ENCODE measurements around the gene CCR3.

The CCR3 gene

DNA sequence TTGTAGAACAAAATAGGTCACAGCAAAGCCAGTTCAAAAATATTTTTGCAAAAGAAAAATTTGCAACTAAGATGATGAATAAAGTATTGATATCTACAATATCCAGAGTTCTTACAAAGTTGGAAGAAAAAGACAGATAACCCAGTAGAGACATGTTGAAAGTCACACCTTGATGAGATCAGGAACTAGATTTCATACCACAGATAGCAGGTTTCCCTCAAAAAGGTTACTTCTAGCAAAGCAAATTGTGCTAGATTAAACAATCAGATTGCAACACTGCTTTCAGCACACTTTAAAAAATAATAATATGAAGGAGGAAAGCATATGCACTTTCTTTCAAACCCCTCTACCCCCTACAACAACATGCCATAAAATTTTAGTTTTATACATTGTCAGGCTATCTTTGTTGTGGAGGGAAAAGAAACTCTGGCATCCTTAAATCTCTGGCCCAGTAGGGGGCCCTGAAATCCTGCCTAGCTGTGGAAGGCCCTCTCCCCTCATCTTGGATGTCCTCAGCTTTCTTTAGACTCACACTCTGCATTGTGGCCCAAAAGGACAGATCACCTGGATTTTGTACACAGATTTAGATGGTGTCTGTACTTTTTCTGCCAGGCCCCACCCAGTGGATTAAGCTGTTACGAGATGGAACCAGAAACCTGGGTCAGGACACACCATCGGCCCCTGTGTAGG is 50.9 kb downstream of the CCR3 start:
- FAIRE-seq (no peak), DNase-seq (ENCODE audit: extremely low spot score, insufficient read length, low read depth) (no peak)

DNA sequence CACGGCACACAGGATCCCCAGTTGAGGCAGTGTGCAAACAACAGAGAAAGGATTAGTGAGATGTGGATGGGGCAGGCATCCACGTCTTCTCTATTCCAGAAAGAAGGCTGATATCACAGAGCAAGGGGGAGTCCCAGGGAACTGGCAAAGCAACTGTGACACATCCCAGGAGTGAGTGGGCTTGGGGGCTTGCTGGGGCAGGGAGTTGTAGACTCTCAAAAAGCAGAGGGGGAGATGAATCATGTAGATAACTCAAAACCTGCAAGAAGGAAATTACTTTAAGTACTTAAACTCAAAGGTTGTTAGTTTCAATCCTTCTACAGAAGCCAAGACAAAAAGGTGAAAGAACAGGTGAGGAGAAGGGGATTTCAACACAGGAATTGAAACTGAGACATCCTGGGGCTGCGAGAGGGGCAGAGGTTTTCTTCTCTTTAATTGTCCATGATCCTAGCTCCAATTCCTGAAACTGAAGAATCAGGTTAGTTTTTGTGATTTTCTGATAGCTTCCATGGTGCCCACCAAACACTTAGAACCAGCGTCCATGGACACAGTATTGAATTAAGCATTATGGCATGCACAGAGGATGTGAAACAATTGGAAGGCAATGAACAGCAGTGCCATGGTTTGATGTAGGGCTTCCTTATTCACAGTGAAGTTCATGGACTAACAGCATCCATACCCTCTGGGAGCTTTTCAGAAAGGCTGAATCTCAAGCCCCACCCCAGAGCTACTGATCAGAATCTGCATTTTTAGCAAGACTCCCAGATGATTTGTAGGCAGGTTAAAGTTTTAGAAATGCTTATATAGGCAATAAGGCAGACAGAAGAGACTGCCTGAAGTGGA is 52.0 kb downstream of the CCR3 start:
- FAIRE-seq (peak; percentile 73), DNase-seq (ENCODE audit: extremely low spot score, insufficient read length, low read depth) (no peak)

DNA sequence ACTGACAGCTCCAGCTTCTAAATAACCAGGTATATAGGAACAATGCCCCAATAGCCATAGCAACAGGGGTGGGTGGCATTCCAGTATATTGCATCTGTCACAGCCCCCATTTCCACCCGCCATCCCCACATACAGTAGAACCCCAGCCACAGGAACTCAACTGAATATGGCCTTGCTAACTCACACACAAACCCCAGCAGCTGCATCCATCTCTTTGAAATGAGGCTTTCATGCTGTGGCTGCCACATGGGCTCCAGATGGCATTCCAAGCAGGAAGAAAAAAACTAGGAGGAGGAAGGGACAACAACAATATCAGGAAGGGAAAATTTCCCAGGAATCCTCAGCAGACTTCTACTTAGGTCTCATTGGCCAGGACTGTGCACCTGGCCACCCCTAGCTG is 54.6 kb downstream of the CCR3 start:
- FAIRE-seq = no peak

DNA sequence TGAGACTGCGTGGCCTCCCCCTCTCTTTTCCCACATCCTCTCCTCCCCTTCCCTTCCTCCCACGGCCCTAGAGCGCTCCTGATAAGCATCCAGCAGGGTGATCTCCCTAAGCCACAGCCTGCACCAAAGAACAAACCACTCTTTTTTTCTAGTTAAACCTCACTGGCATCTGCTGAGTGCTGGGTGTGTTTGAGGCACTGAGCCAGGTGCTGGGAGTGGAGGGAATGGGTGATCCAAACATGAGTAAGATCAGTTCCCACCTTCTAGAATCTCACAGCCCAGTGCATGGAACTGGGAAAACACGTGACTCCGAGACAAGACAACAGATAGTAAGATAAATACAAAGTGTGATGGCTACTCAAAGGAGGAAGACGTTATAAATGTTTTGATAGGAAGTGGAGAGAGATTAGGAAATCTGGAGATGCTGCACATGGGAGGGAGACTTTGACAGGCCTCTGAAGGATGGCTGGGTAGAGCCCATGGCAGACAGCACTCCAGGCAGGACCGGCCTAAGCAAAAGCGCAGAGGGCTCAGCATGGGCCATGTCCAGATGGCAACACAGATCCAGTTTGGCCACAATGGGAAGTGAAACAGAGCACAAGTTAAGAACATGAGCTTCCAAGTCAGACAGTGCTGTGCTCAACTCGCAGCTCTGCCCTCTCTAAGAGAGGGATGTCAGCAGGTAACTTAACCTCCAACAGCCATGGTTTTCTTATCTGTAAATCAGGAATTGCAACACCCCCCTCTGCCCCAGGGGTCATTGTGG is 55.6 kb downstream of the CCR3 start:
- DNase-seq (ENCODE audit: extremely low spot score, insufficient read length, low read depth) (no peak), FAIRE-seq (peak; percentile 5)

More for the DNA sequence above, 54.6 kb downstream of the CCR3 start:
- no peak for DNase-seq (ENCODE audit: extremely low spot score, insufficient read length, low read depth)

DNA sequence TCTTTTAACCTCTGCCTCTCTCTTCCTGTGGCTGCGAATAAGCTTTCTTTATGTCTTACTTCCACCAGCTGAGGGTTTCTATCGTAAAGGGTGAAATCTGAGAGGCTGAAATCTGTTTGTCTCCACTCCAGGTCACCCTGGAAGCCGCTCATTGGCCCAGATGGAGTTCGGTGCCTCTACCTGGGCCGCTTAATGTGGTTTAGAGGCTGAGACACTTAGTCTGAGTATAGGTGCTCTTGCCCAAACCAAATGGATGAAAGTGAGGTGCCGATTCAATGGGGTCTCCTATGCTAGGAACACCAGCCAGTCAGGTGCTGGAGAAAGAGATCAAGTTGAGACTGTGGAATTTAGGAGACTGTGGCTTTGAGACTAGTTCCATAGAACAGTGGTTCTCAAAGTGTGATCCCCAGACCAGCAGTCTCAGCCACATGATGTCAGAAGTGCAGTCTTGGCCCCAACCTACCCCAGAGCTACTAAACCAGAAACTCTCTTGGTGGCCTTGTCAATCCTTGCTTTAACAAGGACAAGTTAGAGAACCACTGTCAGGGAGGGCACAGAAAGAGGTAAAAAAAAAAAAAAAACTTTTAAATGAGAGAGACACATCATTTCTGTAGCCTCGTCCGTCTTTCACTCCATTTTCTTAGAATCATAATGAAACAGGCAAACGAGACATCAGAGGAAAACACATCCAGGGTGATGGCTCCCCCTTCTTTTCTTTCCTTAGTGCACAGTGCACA is 56.8 kb downstream of the CCR3 start:
- FAIRE-seq = peak; percentile 70

DNA sequence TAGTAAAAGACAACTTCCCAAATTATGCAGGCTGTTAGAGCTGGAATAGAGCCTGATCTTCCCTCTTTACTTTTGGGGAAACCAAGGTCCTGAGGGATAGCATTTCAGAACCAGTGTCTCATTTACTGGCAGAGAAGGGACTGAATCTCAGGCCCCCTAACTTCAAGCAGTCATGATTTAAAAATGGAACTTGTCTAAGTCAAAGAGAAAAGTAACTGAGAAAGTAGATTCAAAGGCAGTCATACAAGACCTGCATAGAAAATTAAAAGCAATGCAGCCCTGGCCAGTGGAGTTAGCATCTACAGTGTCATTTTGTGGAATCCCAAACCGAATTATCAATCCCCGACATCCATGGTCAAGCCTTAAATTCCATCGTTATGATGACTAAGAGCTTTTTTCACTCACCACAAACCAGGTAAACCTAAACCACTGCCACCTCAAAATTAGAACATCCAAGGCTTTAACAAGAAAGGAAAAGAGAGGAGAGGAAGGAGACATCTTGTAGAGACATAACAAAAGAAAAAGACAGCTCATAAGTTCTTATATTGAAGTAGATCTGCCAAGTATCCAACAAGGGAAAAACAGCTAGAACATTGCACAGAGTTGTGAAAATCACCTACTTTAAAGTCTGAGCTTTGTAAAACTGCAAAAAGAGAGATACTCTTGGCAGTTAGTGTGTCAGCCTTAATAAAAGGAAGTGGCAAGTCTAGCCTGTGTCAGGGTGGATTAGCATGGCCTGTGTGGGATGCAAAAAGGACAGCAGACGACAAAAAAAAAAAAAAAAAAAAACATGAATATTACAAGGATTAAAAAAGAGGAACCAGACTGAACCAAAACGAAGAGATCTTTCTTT is 57.6 kb downstream of the CCR3 start:
- DNase-seq (ENCODE audit: extremely low spot score, insufficient read length, low read depth) = no peak
- peak; percentile 70 for FAIRE-seq

More for the DNA sequence above, 56.8 kb downstream of the CCR3 start:
- DNase-seq (ENCODE audit: extremely low spot score, insufficient read length, low read depth) = no peak

DNA sequence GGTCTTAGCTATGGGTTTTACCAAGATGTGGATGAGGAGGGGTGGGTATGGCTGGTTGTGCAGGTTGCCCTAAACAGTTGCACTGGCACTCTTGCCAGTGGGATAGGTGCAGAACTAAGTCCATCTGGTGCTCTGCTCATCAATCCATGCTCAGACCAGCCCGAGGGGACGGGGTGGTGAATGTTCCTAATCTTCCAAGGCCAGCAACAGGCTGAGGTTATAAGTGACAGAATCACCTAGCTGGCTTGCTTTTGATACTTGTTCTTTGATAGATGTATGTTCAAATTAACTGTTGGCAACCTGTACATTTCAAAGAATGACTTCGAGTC is 58.2 kb downstream of the CCR3 start:
- DNase-seq (ENCODE audit: extremely low spot score, insufficient read length, low read depth) = no peak
- no peak for FAIRE-seq

DNA sequence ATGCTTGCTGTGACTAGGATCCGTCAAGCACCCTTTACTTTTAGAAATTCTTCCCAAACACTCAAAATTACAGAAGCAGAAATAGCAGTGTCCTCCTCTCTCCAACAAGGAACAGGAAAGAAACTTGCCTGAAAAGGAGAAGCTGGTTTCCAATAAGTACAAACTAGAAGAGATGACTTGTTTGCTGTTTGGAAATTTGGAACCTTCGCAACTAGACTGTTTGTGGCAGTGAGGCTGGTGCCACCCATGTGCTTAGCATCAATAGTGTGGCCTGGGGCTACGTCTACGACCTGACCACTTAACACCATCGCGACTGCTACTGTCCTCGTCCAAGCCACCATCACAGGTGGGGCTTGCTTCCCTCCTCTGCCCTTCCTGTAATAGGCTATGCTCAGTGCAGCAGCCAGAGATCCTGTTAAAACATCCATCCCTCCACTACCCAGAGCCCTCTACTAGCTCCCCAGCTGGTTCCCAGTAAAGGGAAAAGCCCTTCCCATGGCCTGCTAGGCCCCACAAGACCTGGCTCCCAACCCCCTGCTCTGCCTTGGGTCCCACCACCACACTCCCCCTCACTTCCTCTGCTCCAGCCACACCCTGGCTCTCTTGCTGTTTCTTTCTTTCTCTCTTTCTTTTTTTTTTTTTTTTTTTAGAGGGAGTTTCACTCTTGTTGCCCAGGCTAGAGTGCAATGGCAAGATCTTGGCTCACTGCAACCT is 59.0 kb downstream of the CCR3 start:
- DNase-seq (ENCODE audit: extremely low spot score, insufficient read length, low read depth) (no peak), FAIRE-seq (no peak)

DNA sequence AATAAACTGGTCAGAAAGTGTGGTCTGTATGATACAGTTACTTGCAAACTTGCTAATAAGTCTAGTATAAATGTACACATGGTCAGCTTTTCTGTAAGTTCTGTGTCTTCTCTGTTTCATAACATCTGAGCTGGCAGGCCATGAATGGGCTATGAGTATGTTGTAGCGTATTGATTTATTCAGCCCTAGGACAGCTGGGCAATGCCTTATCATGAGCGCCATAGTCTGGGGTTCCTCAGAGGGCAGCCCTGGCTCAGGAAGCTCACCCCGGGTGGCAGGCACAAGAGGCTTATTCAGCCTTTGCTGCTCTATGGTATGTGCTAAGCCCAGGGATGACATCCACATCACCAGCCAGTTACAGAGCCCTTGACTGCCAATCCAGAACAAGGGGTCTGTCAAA is 61.0 kb downstream of the CCR3 start:
- DNase-seq (ENCODE audit: extremely low spot score, insufficient read length, low read depth) (no peak), FAIRE-seq (no peak)

DNA sequence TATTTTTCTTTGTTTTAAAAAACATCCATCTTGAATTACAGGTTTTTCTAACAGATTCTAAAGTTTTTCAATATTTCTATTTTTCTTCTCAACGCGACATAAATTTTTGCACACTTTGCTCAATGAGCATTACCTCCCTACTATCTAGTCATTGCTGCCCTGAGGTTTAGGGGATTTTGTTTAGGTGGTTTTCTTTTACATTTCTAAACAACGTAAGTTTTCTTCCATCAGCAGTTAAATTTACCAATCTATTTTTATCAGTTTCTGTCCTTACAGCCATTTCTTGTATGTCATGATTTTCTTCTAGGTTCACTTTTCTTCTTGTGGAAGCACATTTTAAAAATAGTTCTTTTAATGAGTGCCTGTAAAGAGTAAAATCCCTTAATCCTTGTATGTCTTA is 62.5 kb downstream of the CCR3 start:
- DNase-seq (ENCODE audit: extremely low spot score, insufficient read length, low read depth) (no peak), FAIRE-seq (no peak)

DNA sequence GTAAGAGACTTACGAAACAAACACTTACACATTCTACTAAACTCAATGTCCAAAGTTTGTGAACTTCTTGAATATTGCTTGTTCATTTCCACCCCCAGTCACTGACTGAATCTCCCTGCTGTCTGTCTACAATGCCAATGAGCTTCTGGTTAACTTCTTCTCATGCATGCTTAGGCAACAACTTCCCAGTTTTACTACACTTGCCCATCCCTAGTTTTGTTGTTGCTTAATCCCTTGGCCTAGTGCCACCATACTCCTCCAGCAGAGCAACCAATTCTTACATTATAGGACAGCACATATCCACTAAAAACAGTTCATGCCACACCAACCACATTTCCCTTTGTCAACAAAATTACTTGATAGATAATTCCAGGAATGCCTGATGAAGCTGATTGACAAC is 70.7 kb downstream of the CCR3 start:
- DNase-seq (ENCODE audit: extremely low spot score, insufficient read length, low read depth) (no peak), FAIRE-seq (no peak)

DNA sequence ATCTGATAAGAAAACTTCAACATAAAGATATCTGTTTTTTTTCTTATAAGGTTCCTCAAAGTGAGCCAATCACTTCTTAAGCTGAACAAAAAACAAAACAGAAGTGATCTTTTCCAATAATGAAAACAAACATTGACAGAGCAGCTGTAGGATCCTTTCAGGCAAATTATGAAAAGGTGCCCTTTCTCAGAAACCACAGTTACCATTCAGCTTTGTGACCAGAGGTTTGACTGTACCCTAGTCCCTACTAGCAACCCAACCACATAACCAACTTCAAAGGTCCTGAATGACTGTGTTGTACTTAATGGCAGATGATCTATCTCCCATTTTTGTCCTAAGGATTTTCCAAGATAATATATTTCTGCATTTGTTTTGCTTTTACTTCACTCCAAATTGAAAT is 72.3 kb downstream of the CCR3 start:
- FAIRE-seq = peak; percentile 5
- no peak for DNase-seq (ENCODE audit: extremely low spot score, insufficient read length, low read depth)

DNA sequence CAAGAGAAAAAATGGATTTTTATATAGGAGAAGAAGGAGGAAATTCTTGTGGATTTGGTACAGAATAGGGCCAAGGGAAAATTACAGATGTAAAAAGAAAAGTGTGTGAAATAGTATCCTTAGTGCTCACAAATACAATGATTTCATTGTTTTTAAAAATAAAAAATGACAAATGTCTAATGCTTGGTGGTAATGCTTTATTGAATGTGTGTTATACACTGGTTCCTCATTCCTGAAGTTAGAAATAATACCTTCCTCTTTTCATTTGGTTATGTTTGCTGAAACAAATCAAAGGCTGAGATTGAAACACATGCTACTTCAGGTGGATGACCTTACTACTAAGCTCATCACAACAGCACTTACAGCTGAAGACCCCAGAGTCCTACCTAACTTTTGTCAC is 73.9 kb downstream of the CCR3 start:
- no peak for FAIRE-seq

More for the DNA sequence above, 73.9 kb downstream of the CCR3 start:
- no peak for DNase-seq (ENCODE audit: extremely low spot score, insufficient read length, low read depth)
